OCI-LY3 (cell line): ENCODE data around the gene SRC.

Experiments
- H2AFZ ChIP-seq: fragments of 200-600, 300-600 bp; shearing (Covaris generic); 2 replicates; pipeline ENCODE4 v1.6.0; 2014; ENCODE audit warnings: antibody characterized with exemption, low read depth, low read length
- H3K27ac ChIP-seq: fragments of 200-600, 300-600 bp; sonication (generic); 2 replicates; pipeline ENCODE4 v1.5.1; 2014; ENCODE audit warnings: mild to moderate bottlenecking, low read length, moderate library complexity, mixed read lengths
- H3K27me3 ChIP-seq: fragments of 200-600, 300-600 bp; sonication (generic); 2 replicates; pipeline ENCODE4 v1.6.1; 2014; ENCODE audit warnings: low read depth, low read length, mixed read lengths
- H3K36me3 ChIP-seq: fragments of 200-600, 300-600 bp; sonication (generic); replicated peaks from 2 replicates; pipeline ENCODE3; 2014; ENCODE audit warnings: low read depth, low read length, mixed read lengths
- H3K4me1 ChIP-seq: fragments of 300-600, 200-600 bp; sonication (generic); 2 replicates; pipeline ENCODE4 v1.6.1; 2014; ENCODE audit warnings: low read length, mixed read lengths
- H3K4me2 ChIP-seq: fragments of 200-600, 300-600 bp; sonication (generic); 2 replicates; pipeline ENCODE4 v1.6.1; 2014; ENCODE audit warnings: low read length, mixed read lengths
- H3K4me3 ChIP-seq: fragments of 300-600, 200-600 bp; sonication (generic); 2 replicates; pipeline ENCODE4 v1.5.1; 2014; ENCODE audit warnings: antibody characterized with exemption, mild to moderate bottlenecking, low read length, moderate library complexity
- H3K79me2 ChIP-seq: fragments of 300-600, 200-600 bp; shearing (Covaris generic); 2 replicates; pipeline ENCODE4 v1.6.1; 2014; ENCODE audit warnings: mild to moderate bottlenecking, low read length, mixed read lengths
- H3K9ac ChIP-seq: fragments of 300-600, 200-600 bp; shearing (Covaris generic); 2 replicates; pipeline ENCODE4 v1.6.0; 2014; ENCODE audit warnings: mild to moderate bottlenecking, low read length, moderate library complexity
- H3K9me3 ChIP-seq: fragments of 200-600, 300-600 bp; shearing (Covaris generic); 2 replicates; pipeline ENCODE4 v1.6.1; 2014; ENCODE audit warnings: low read length, mixed read lengths; ENCODE audit not compliant: insufficient read depth
- H4K20me1 ChIP-seq: fragments of 200-600, 300-600 bp; sonication (generic); 2 replicates; pipeline ENCODE4 v1.6.1; 2016; ENCODE audit warnings: low read length, mixed read lengths; ENCODE audit not compliant: insufficient read depth
- CTCF ChIP-seq: fragments of 200-600, 300-600 bp; sonication (generic); IDR thresholded peaks from 2 replicates; pipeline ENCODE4 v1.5.1; 2014; ENCODE audit warnings: antibody characterized with exemption, low read length, low read depth
- EZH2phosphoT487 ChIP-seq: fragments of 200-600 bp; shearing (Covaris generic); IDR thresholded peaks from 2 replicates; pipeline ENCODE4 v1.6.1; 2018; ENCODE audit warnings: antibody characterized with exemption, mixed run types, low read depth

The SRC gene

GRCh38 chr20:37416848-37417616 is 71.1 kb downstream of the SRC start:
- TF ChIP-seq CTCF (no peak), EZH2phosphoT487 (no peak)
- Histone ChIP-seq H3K27me3 (peaks cover 39% of the 10 kb centered on the region), H2AFZ (no peak overlapping the region), H3K79me2 (no peaks in the 10 kb centered on the region), H4K20me1 (no peaks in the 10 kb centered on the region), H3K27ac (no peak overlapping the region), H3K36me3 (no peaks in the 10 kb centered on the region), H3K4me3 (no peak overlapping the region), H3K9ac (no peak overlapping the region), H3K4me2 (no peak overlapping the region), H3K9me3 (no peaks in the 10 kb centered on the region), H3K4me1 (peaks cover 11% of the 10 kb centered on the region)

- no peak overlapping the region for H3K4me3 ChIP-seq
- peaks cover 46% of the 10 kb centered on the region for H3K27me3 ChIP-seq
- no peaks in the 10 kb centered on the region for H3K9me3 ChIP-seq
- no peak overlapping the region for H3K9ac ChIP-seq
- no peaks in the 10 kb centered on the region for H3K79me2 ChIP-seq
- H4K20me1 ChIP-seq: no peaks in the 10 kb centered on the region
- H3K4me2 ChIP-seq: no peak overlapping the region
- no peaks in the 10 kb centered on the region for H3K36me3 ChIP-seq
- TF ChIP-seq EZH2phosphoT487 (no peak), CTCF (peak; percentile 35)
- H2AFZ ChIP-seq: no peak overlapping the region
- peaks cover 2% of the 10 kb centered on the region for H3K4me1 ChIP-seq
- H3K27ac ChIP-seq: no peak overlapping the region
These were observed 71.9 kb downstream of the SRC start for GRCh38 chr20:37417617-37418467.

GRCh38 chr20:37418591-37419109 is 72.7 kb downstream of the SRC start:
- H3K4me2 ChIP-seq: no peak overlapping the region
- peaks cover 55% of the 10 kb centered on the region for H3K27me3 ChIP-seq
- H2AFZ ChIP-seq: no peak overlapping the region
- no peak overlapping the region for H3K9ac ChIP-seq
- H3K4me1 ChIP-seq: no peaks in the 10 kb centered on the region
- no peak overlapping the region for H3K27ac ChIP-seq
- H3K79me2 ChIP-seq: no peaks in the 10 kb centered on the region
- no peaks in the 10 kb centered on the region for H4K20me1 ChIP-seq
- H3K9me3 ChIP-seq: no peaks in the 10 kb centered on the region
- no peak overlapping the region for H3K4me3 ChIP-seq
- TF ChIP-seq EZH2phosphoT487 (no peak), CTCF (no peak)
- H3K36me3 ChIP-seq: no peaks in the 10 kb centered on the region

GRCh38 chr20:37419307-37419706 is 73.4 kb downstream of the SRC start:
- no peaks in the 10 kb centered on the region for H3K9me3 ChIP-seq
- H3K27me3 ChIP-seq: peaks cover 61% of the 10 kb centered on the region

More at GRCh38 chr20:37419307-37419706, 73.4 kb downstream of the SRC start:
- Histone ChIP-seq H4K20me1 (no peaks in the 10 kb centered on the region), H3K79me2 (no peaks in the 10 kb centered on the region), H3K36me3 (no peaks in the 10 kb centered on the region), H3K4me3 (no peak overlapping the region), H3K27ac (no peak overlapping the region), H2AFZ (no peak overlapping the region), H3K4me2 (no peak overlapping the region), H3K9ac (no peak overlapping the region), H3K4me1 (no peaks in the 10 kb centered on the region)
- TF ChIP-seq EZH2phosphoT487 (no peak), CTCF (no peak)
